HG03439 (cell line): ENCODE data around the gene UPK1B.

Experiments used
- ATAC-seq: cut with Tn5 transposase; IDR thresholded peaks from one replicate; pipeline ENCODE4 v1.9.1; 2021; ENCODE audit warnings: mild to moderate bottlenecking, moderate library complexity; ENCODE audit not compliant: unreplicated experiment

The UPK1B gene

GRCh38 chr3:119175872-119176756 lies 2.7 kb downstream of the UPK1B start:
- ATAC-seq: no peak

- ATAC-seq: no peak
Measured at GRCh38 chr3:119176778-119177177, 3.4 kb downstream of the UPK1B start.

- ATAC-seq: no peak
Measured at GRCh38 chr3:119177321-119177720, 3.9 kb downstream of the UPK1B start.

GRCh38 chr3:119181765-119182164 lies 8.4 kb downstream of the UPK1B start:
- no peak for ATAC-seq

GRCh38 chr3:119184111-119184510 lies 10.7 kb downstream of the UPK1B start:
- ATAC-seq: no peak

GRCh38 chr3:119184796-119185570 lies 11.6 kb downstream of the UPK1B start:
- ATAC-seq: no peak

GRCh38 chr3:119187266-119187665 lies 13.9 kb downstream of the UPK1B start:
- no peak for ATAC-seq

GRCh38 chr3:119191800-119192199 lies 18.4 kb downstream of the UPK1B start:
- ATAC-seq: no peak

GRCh38 chr3:119194237-119195150 lies 21.1 kb downstream of the UPK1B start:
- no peak for ATAC-seq

- no peak for ATAC-seq
Measured at GRCh38 chr3:119195151-119195476, 21.7 kb downstream of the UPK1B start.

- ATAC-seq: no peak
Measured at GRCh38 chr3:119195911-119196310, 22.5 kb downstream of the UPK1B start.

- ATAC-seq: no peak
Measured at GRCh38 chr3:119205209-119205608, 31.8 kb downstream of the UPK1B start.

- ATAC-seq: no peak
Measured at GRCh38 chr3:119205685-119206084, 32.3 kb downstream of the UPK1B start.

GRCh38 chr3:119206611-119207511 lies 33.5 kb downstream of the UPK1B start:
- no peak for ATAC-seq

- no peak for ATAC-seq
Measured at GRCh38 chr3:119207512-119207875, 34.1 kb downstream of the UPK1B start.

GRCh38 chr3:119211193-119211592 lies 37.8 kb downstream of the UPK1B start:
- ATAC-seq: no peak

GRCh38 chr3:119211803-119212202 lies 38.4 kb downstream of the UPK1B start:
- no peak for ATAC-seq

GRCh38 chr3:119219069-119219468 lies 45.7 kb downstream of the UPK1B start:
- peak; percentile 85 for ATAC-seq

GRCh38 chr3:119220198-119220597 lies 46.8 kb downstream of the UPK1B start:
- no peak for ATAC-seq

- ATAC-seq: no peak
Measured at GRCh38 chr3:119220970-119221667, 47.7 kb downstream of the UPK1B start.
